Fibroblast of lung (primary cell): ENCODE data around the gene CEP20. TPM values are rescaled to one million over a fixed set of nuclear protein-coding genes. Genes with fewer than 3 reads are reported as not detected.

Source experiments
- DNase-seq, 2 donors: peaks; one replicate each; pipeline versions ENCODE4 v3.0.0 to v3.0.0-alpha.2; 2010; ENCODE audit warnings: low read depth in 2 of 2
- H2AFZ ChIP-seq: 2 replicates; pipeline ENCODE4 v1.5.1; 2012; ENCODE audit warnings: low read length, control low read depth, inconsistent platforms
- H3K27ac ChIP-seq: 2 replicates; pipeline ENCODE4 v1.5.1; 2011; ENCODE audit warnings: low read length, control low read depth; ENCODE audit not compliant: insufficient read depth
- H3K27me3 ChIP-seq: 2 replicates; pipeline ENCODE4 v1.5.1; 2011; ENCODE audit warnings: mild to moderate bottlenecking, low read length; ENCODE audit not compliant: control insufficient read depth, insufficient read depth
- H3K36me3 ChIP-seq: 2 replicates; pipeline ENCODE4 v1.5.1; 2011; ENCODE audit warnings: low read length; ENCODE audit not compliant: control insufficient read depth, insufficient read depth
- H3K4me1 ChIP-seq: 2 replicates; pipeline ENCODE4 v1.5.1; 2011; ENCODE audit warnings: low read length; ENCODE audit not compliant: control insufficient read depth, insufficient read depth; ENCODE audit errors: extremely low read depth
- H3K4me2 ChIP-seq: 2 replicates; pipeline ENCODE4 v1.5.1; 2011; ENCODE audit warnings: low read length, control low read depth; ENCODE audit not compliant: insufficient read depth; ENCODE audit errors: extremely low read depth
- H3K4me3 ChIP-seq, 4 experiments: fragments of 200-600 bp in 1 of 4; sonication (generic) in 1 of 4; replicated peaks in 1 of 4; 2 replicates each; pipeline ENCODE4 v1.5.1; 2011 to 2016; ENCODE audit warnings: low read length in 4 of 4, low read depth in 3 of 4, mild to moderate bottlenecking in 3 of 4, control low read depth in 2 of 4, inconsistent platforms in 1 of 4, mixed read lengths in 1 of 4; ENCODE audit not compliant: insufficient read depth in 1 of 4; ENCODE audit errors: control extremely low read depth in 1 of 4
- H3K79me2 ChIP-seq: 2 replicates; pipeline ENCODE4 v1.5.1; 2012; ENCODE audit warnings: mild to moderate bottlenecking, low read length, inconsistent platforms; ENCODE audit not compliant: control insufficient read depth, insufficient read depth
- H3K9ac ChIP-seq: 2 replicates; pipeline ENCODE4 v1.5.1; 2011; ENCODE audit warnings: mild to moderate bottlenecking, low read length, control low read depth; ENCODE audit not compliant: insufficient read depth
- H3K9me3 ChIP-seq: 2 replicates; pipeline ENCODE4 v1.5.1; 2012; ENCODE audit warnings: low read depth, low read length; ENCODE audit not compliant: control insufficient read depth, insufficient read depth
- H4K20me1 ChIP-seq: 2 replicates; pipeline ENCODE4 v1.5.1; 2011; ENCODE audit warnings: low read length; ENCODE audit not compliant: control insufficient read depth, insufficient read depth; ENCODE audit errors: extremely low read depth
- EZH2 ChIP-seq: IDR thresholded peaks from 2 replicates; pipeline ENCODE4 v1.5.1; 2012; ENCODE audit warnings: low read length, control low read depth, mild to moderate bottlenecking; ENCODE audit errors: missing control alignments
- polyA plus RNA-seq, 2 donors: library from polyadenylated mRNA; depleted of rRNA in 1 of 2; stranded (reverse) in 1 of 2; unstranded in 1 of 2; fragments of >200 nt; gene quantifications; 2 replicates each; pipeline ENCODE4 v1.2.1, GENCODE V29; 2011 to 2012; ENCODE audit warnings: missing spikeins in 1 of 2
- total RNA-seq: library from RNA; depleted of rRNA; stranded (reverse); fragments of >200 nt; gene quantifications from 2 replicates; pipeline ENCODE4 v1.2.1, GENCODE V29; 2014
- TF ChIP-seq, protein P1 (sequence below), 2 donors: IDR thresholded peaks in 1 of 2; conservative IDR thresholded peaks in 1 of 2; 1 replicate in 1 of 2; 2 replicates in 1 of 2; pipeline ENCODE4 v1.5.1; 2011 to 2012; ENCODE audit warnings: low read length in 2 of 2, control low read depth in 1 of 2, inconsistent platforms in 1 of 2, low read depth in 1 of 2, mild to moderate bottlenecking in 1 of 2

The CEP20 gene
- total and polyA plus RNA-seq, 2 donors (not counting 1 experiment from before 2014, with no cell fraction given): 42.9 to 60.9 TPM

DNA sequence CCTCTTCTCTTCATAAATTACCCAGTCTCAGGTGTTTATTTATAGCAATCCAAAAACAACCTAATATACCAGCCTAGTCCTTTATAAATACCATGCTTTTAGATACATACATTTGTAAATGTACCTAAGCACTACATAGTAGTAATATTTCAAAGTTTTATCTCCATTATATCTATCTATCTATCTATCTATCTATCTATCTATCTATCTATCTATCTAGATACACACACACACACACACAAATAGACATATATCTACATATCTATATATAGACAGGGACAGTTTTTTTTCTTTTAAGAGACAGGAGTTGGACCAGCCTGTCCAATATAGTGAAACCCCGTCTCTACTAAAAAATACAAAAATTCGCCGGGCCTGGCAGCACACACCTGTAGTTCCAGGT is 5.8 kb downstream of the CEP20 start:
- Histone ChIP-seq H3K27me3 (no peaks in the 10 kb centered on the region), H3K4me3 (no peak overlapping the region), H2AFZ (no peak overlapping the region), H3K27ac (no peak overlapping the region), H3K36me3 (peaks cover 5% of the 10 kb centered on the region), H3K79me2 (peaks cover 65% of the 10 kb centered on the region), H3K9me3 (no peaks in the 10 kb centered on the region), H3K4me2 (no peak overlapping the region), H4K20me1 (no peaks in the 10 kb centered on the region), H3K9ac (no peak overlapping the region), H3K4me1 (peaks cover 22% of the 10 kb centered on the region)
- TF ChIP-seq EZH2: no peak
- TF ChIP-seq, protein P1, sequence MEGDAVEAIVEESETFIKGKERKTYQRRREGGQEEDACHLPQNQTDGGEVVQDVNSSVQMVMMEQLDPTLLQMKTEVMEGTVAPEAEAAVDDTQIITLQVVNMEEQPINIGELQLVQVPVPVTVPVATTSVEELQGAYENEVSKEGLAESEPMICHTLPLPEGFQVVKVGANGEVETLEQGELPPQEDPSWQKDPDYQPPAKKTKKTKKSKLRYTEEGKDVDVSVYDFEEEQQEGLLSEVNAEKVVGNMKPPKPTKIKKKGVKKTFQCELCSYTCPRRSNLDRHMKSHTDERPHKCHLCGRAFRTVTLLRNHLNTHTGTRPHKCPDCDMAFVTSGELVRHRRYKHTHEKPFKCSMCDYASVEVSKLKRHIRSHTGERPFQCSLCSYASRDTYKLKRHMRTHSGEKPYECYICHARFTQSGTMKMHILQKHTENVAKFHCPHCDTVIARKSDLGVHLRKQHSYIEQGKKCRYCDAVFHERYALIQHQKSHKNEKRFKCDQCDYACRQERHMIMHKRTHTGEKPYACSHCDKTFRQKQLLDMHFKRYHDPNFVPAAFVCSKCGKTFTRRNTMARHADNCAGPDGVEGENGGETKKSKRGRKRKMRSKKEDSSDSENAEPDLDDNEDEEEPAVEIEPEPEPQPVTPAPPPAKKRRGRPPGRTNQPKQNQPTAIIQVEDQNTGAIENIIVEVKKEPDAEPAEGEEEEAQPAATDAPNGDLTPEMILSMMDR (conservative IDR thresholded peaks at IDR 0.05 in 1 of 2, IDR thresholded peaks at IDR 0.05 in 1 of 2; ENCODE audit: low read depth in 1 of 2, low read length in 2 of 2): no peak
- no peak for DNase-seq

DNA sequence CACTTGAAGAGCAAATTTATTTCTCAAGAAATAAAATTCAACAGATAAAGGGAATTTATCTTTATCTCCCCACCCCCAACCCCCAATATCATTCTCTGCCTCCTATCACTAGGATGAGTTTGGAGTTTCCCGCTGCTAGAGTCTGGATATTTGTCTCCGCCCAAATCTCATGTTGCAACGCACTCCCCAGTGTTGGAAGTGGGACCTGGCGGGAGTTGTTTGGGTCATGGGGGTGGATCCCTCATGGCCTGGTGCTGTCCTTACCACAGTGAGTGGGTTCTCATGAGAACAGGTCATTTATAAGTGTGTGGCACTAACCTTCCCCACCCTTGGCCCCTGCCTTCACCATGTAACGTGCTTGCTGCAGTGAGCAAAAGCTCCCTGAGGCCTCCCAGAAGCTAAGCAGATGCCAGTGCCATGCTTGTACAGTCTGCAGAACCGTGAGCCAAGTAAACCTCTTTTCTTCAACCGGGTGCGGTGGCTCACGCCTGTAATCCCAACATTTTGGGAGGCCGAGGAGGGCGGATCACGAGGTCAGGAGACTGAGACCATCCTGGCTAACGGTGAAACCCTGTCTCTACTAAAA is 6.5 kb downstream of the CEP20 start:
- H3K4me1 ChIP-seq: peaks cover 20% of the 10 kb centered on the region
- no peak overlapping the region for H2AFZ ChIP-seq
- peaks cover 58% of the 10 kb centered on the region for H3K79me2 ChIP-seq
- H3K27me3 ChIP-seq: no peaks in the 10 kb centered on the region
- TF ChIP-seq EZH2: no peak
- TF ChIP-seq, protein P1 (conservative IDR thresholded peaks at IDR 0.05 in 1 of 2, IDR thresholded peaks at IDR 0.05 in 1 of 2; ENCODE audit: low read depth in 1 of 2, low read length in 2 of 2): no peak
- H3K4me3 ChIP-seq: no peak overlapping the region
- no peak overlapping the region for H3K27ac ChIP-seq
- no peaks in the 10 kb centered on the region for H4K20me1 ChIP-seq
- H3K36me3 ChIP-seq: peaks cover 5% of the 10 kb centered on the region
- no peaks in the 10 kb centered on the region for H3K9me3 ChIP-seq
- H3K4me2 ChIP-seq: no peak overlapping the region
- H3K9ac ChIP-seq: no peak overlapping the region
- DNase-seq: no peak

DNA sequence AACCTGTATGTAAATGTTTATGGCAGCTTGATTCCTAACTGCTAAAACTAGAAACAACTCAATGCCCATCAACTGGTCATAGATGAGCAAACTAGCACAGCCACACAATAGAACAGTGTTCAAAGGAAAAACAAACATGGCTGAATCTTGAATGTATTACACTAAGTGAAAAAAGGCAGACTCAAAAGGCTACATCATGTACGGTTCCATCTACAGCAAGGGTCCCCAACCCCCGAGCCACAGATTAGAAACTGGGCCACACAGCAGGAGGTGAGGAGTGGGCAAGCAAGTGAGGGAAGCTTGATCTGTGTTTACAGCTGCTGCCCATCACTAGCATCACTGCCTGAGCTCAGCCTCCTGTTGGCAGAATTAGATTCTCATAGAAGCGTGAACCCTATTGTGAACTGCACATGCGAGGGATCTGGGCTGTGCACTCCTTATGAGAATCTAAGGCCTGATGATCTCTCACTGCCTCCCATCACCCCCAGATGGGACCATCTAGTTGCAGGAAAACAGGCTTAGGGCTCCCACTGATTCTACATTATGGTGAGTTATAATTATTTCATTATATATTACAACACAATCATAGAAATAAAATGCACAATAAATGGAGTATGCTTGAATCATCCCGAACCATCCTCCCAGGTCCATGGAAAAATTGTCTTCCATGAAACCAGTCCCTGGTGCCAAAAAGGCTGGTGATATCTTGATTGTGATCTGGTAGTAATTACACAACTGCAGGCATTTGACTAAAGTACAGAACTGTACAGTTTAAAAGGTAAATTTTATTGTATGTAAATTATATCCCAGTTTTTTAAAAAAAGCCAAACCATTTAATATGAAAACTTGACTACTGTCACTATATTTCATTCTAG is 7.7 kb downstream of the CEP20 start:
- H3K4me1 ChIP-seq: peaks cover 14% of the 10 kb centered on the region
- peaks cover 6% of the 10 kb centered on the region for H3K36me3 ChIP-seq
- no peaks in the 10 kb centered on the region for H3K9me3 ChIP-seq
- no peaks in the 10 kb centered on the region for H4K20me1 ChIP-seq
- no peak overlapping the region for H2AFZ ChIP-seq
- H3K4me3 ChIP-seq: no peak overlapping the region
- TF ChIP-seq EZH2: no peak
- TF ChIP-seq, protein P1 (conservative IDR thresholded peaks at IDR 0.05 in 1 of 2, IDR thresholded peaks at IDR 0.05 in 1 of 2; ENCODE audit: low read depth in 1 of 2, low read length in 2 of 2): no peak
- no peak for DNase-seq
- H3K27me3 ChIP-seq: no peaks in the 10 kb centered on the region
- H3K9ac ChIP-seq: no peak overlapping the region
- H3K27ac ChIP-seq: peak overlapping the region; percentile 71
- no peak overlapping the region for H3K4me2 ChIP-seq
- peaks cover 46% of the 10 kb centered on the region for H3K79me2 ChIP-seq
